Mesothelial cell of epicardium (in vitro differentiated cells): ENCODE data around the gene ATP6V0C. TPM values are rescaled to one million over a fixed set of nuclear protein-coding genes. Genes with fewer than 3 reads are reported as not detected.
A peak's percentile ranks its signal among the peaks of the same experiment; 100 is the strongest.
"Not testable (repeated sequence)": the region's sequence is repeated elsewhere in the genome, so short reads cannot be mapped to it uniquely, and the experiment has no call there.

ENCODE experiments used
- DNase-seq, 2 experiments: peaks; one replicate each; pipeline ENCODE4 v3.0.0; 2021; ENCODE audit warnings: low spot score in 2 of 2; ENCODE audit not compliant: unreplicated experiment in 2 of 2
- H3K27ac Mint-ChIP-seq: 2 replicates; pipeline ENCODE4 v1.8.0; 2021; ENCODE audit warnings: mixed read lengths
- H3K27me3 Mint-ChIP-seq: 2 replicates; pipeline ENCODE4 v1.8.0; 2021; ENCODE audit warnings: low read depth, mixed read lengths
- H3K36me3 Mint-ChIP-seq: 2 replicates; pipeline ENCODE4 v1.8.0; 2021; ENCODE audit warnings: mixed read lengths
- H3K4me1 Mint-ChIP-seq: 2 replicates; pipeline ENCODE4 v1.8.0; 2021; ENCODE audit warnings: mixed read lengths
- H3K4me3 Mint-ChIP-seq: 2 replicates; pipeline ENCODE4 v1.8.0; 2021; ENCODE audit warnings: mild to moderate bottlenecking, moderate library complexity, mixed read lengths
- H3K9me3 Mint-ChIP-seq: 2 replicates; pipeline ENCODE4 v1.8.0; 2021; ENCODE audit warnings: mixed read lengths
- CTCF ChIP-seq: fragments of 200-600 bp; sonication (generic); IDR thresholded peaks from one replicate; pipeline ENCODE4 v1.5.0; 2021; ENCODE audit warnings: antibody characterized with exemption; ENCODE audit not compliant: unreplicated experiment
- total RNA-seq: library from RNA; stranded (reverse); gene quantifications from 3 replicates; pipeline ENCODE4 v1.2.1, GENCODE V29; 2021

ATP6V0C gene
- total RNA-seq, 1 donor from 2014 or later: 143 TPM

GRCh38 chr16:2539845-2540458 is 26.2 kb downstream of the ATP6V0C start:
- H3K4me1 Mint-ChIP-seq: peaks cover 10% of the 10 kb centered on the region
- H3K9me3 Mint-ChIP-seq, H3K27ac Mint-ChIP-seq, H3K36me3 Mint-ChIP-seq, DNase-seq, H3K27me3 Mint-ChIP-seq: not testable (repeated sequence)
- TF ChIP-seq CTCF: peak; percentile 21
- peak overlapping the region; percentile 68 for H3K4me3 Mint-ChIP-seq

GRCh38 chr16:2540912-2541311 is 27.2 kb downstream of the ATP6V0C start:
- not testable (repeated sequence) for H3K36me3 Mint-ChIP-seq, H3K4me3 Mint-ChIP-seq, DNase-seq, H3K27ac Mint-ChIP-seq, H3K27me3 Mint-ChIP-seq, H3K9me3 Mint-ChIP-seq
- H3K4me1 Mint-ChIP-seq: peaks cover 10% of the 10 kb centered on the region

- not testable (repeated sequence) for H3K27me3 Mint-ChIP-seq, H3K36me3 Mint-ChIP-seq, H3K9me3 Mint-ChIP-seq, H3K4me3 Mint-ChIP-seq, H3K27ac Mint-ChIP-seq, DNase-seq
- peaks cover 10% of the 10 kb centered on the region for H3K4me1 Mint-ChIP-seq
Observed at GRCh38 chr16:2541409-2541808, 27.7 kb downstream of the ATP6V0C start.

GRCh38 chr16:2543771-2544170 is 30.0 kb downstream of the ATP6V0C start:
- not testable (repeated sequence) for H3K4me3 Mint-ChIP-seq, H3K27ac Mint-ChIP-seq, H3K36me3 Mint-ChIP-seq, H3K9me3 Mint-ChIP-seq, H3K27me3 Mint-ChIP-seq, DNase-seq, H3K4me1 Mint-ChIP-seq

- not testable (repeated sequence) for H3K36me3 Mint-ChIP-seq, H3K4me3 Mint-ChIP-seq, DNase-seq, H3K27ac Mint-ChIP-seq, H3K27me3 Mint-ChIP-seq, H3K9me3 Mint-ChIP-seq, H3K4me1 Mint-ChIP-seq
Observed at GRCh38 chr16:2550283-2550878, 36.6 kb downstream of the ATP6V0C start.

GRCh38 chr16:2551420-2551889 is 37.7 kb downstream of the ATP6V0C start:
- peak; percentile 14 for TF ChIP-seq CTCF
- not testable (repeated sequence) for H3K36me3 Mint-ChIP-seq, H3K27me3 Mint-ChIP-seq, H3K4me3 Mint-ChIP-seq, DNase-seq, H3K9me3 Mint-ChIP-seq, H3K4me1 Mint-ChIP-seq
- H3K27ac Mint-ChIP-seq: peak overlapping the region; percentile 96

- not testable (repeated sequence) for H3K36me3 Mint-ChIP-seq, H3K27ac Mint-ChIP-seq, H3K4me1 Mint-ChIP-seq, H3K27me3 Mint-ChIP-seq, DNase-seq, H3K4me3 Mint-ChIP-seq, H3K9me3 Mint-ChIP-seq
Observed at GRCh38 chr16:2554709-2555425, 41.1 kb downstream of the ATP6V0C start.

- not testable (repeated sequence) for H3K27me3 Mint-ChIP-seq, H3K4me1 Mint-ChIP-seq, H3K27ac Mint-ChIP-seq, H3K9me3 Mint-ChIP-seq, H3K4me3 Mint-ChIP-seq, DNase-seq, H3K36me3 Mint-ChIP-seq
Observed at GRCh38 chr16:2557150-2557549, 43.4 kb downstream of the ATP6V0C start.

GRCh38 chr16:2560131-2560797 is 46.5 kb downstream of the ATP6V0C start:
- not testable (repeated sequence) for H3K27ac Mint-ChIP-seq, H3K4me1 Mint-ChIP-seq, H3K27me3 Mint-ChIP-seq, DNase-seq, H3K9me3 Mint-ChIP-seq, H3K4me3 Mint-ChIP-seq, H3K36me3 Mint-ChIP-seq
